HEK293 (cell line): ENCODE results near the gene KLC4.

Experiments used
- CTCF ChIA-PET: fragments of 350-600 bp; formaldehyde crosslinking; extraction: SDS; loops from one replicate; lab custom pipeline; 2021; ENCODE audit warnings: antibody characterized with exemption; lab: Yijun Ruan, JAX
- POLR2A ChIA-PET: fragments of 300-600 bp; formaldehyde crosslinking; extraction: SDS; loops from one replicate; lab custom pipeline; 2020; ENCODE audit warnings: antibody characterized with exemption, inconsistent platforms; lab: Yijun Ruan, JAX
- H3K27ac ChIP-seq: fragments of 200-500 bp; sonication (Bioruptor generic); 2 replicates; pipeline ENCODE4 v1.5.1; 2014; ENCODE audit warnings: low read depth, low read length, control low read depth, inconsistent platforms; ENCODE audit errors: extremely low read depth
- H3K36me3 ChIP-seq, 2 experiments: fragments of 200-500 bp in 1 of 2; sonication (Bioruptor generic) in 1 of 2; 1 replicate in 1 of 2; 2 replicates in 1 of 2; pipeline ENCODE4 v1.5.1; 2014 to 2017; ENCODE audit warnings: inconsistent platforms in 2 of 2, low read length in 2 of 2; ENCODE audit not compliant: control insufficient read depth in 2 of 2, insufficient read depth in 1 of 2
- H3K4me1 ChIP-seq: fragments of 200-500 bp; sonication (Bioruptor generic); 2 replicates; pipeline ENCODE4 v1.5.1; 2014; ENCODE audit warnings: mild to moderate bottlenecking, low read length, inconsistent platforms; ENCODE audit not compliant: control insufficient read depth, insufficient read depth
- H3K4me3 ChIP-seq: 2 replicates; pipeline ENCODE4 v1.5.1; 2011; ENCODE audit warnings: low read depth, mild to moderate bottlenecking, control low read depth, low read length, moderate library complexity
- H3K9me3 ChIP-seq: fragments of 200-500 bp; sonication (Bioruptor generic); 2 replicates; pipeline ENCODE4 v1.5.1; 2014; ENCODE audit warnings: low read depth, low read length, inconsistent platforms; ENCODE audit not compliant: control insufficient read depth, insufficient read depth
- SP7 ChIP-seq: fragments of 450-650 bp; formaldehyde crosslinking; IDR thresholded peaks from 2 replicates; pipeline ENCODE4 v1.5.1; 2016; ENCODE audit warnings: missing biosample characterization, missing genetic modification characterization
- ZBTB8A ChIP-seq: fragments of 450-650 bp; formaldehyde crosslinking; IDR thresholded peaks from 2 replicates; pipeline ENCODE4 v1.5.1; 2016; ENCODE audit warnings: missing biosample characterization, missing genetic modification characterization
- ZIC2 ChIP-seq: fragments of 450-650 bp; formaldehyde crosslinking; IDR thresholded peaks from 2 replicates; pipeline ENCODE4 v1.5.1; 2016; ENCODE audit warnings: missing biosample characterization, missing genetic modification characterization
- ZNF174 ChIP-seq: fragments of 450-650 bp; formaldehyde crosslinking; IDR thresholded peaks from 2 replicates; pipeline ENCODE4 v1.5.0; 2017; ENCODE audit warnings: missing biosample characterization, mild to moderate bottlenecking, missing genetic modification characterization
- ZNF202 ChIP-seq: fragments of 450-650 bp; formaldehyde crosslinking; IDR thresholded peaks from 2 replicates; pipeline ENCODE4 v1.5.1; 2016; ENCODE audit warnings: missing biosample characterization, missing genetic modification characterization, borderline replicate concordance
- ZNF664 ChIP-seq: fragments of 450-650 bp; formaldehyde crosslinking; IDR thresholded peaks from 2 replicates; pipeline ENCODE4 v1.5.1; 2016; ENCODE audit warnings: missing biosample characterization, missing genetic modification characterization
- ZNF768 ChIP-seq: fragments of 450-650 bp; formaldehyde crosslinking; IDR thresholded peaks from 2 replicates; pipeline ENCODE4 v1.5.1; 2018; ENCODE audit warnings: missing biosample characterization, mild to moderate bottlenecking, missing genetic modification characterization
- TF ChIP-seq, protein P1 (sequence below): fragments of 450-650 bp; formaldehyde crosslinking; IDR thresholded peaks from 2 replicates; pipeline ENCODE4 v1.5.1; 2016; ENCODE audit warnings: missing biosample characterization, missing genetic modification characterization
- TF ChIP-seq, protein P2 (sequence below): fragments of 450-650 bp; formaldehyde crosslinking; IDR thresholded peaks from 2 replicates; pipeline ENCODE4 v1.5.1; 2017; ENCODE audit warnings: missing biosample characterization, mild to moderate bottlenecking, missing genetic modification characterization, moderate library complexity
- TF ChIP-seq, protein P3 (sequence below): fragments of 450-650 bp; formaldehyde crosslinking; IDR thresholded peaks from 2 replicates; pipeline ENCODE4 v1.5.1; 2016; ENCODE audit warnings: missing biosample characterization, missing genetic modification characterization

Gene KLC4

DNA sequence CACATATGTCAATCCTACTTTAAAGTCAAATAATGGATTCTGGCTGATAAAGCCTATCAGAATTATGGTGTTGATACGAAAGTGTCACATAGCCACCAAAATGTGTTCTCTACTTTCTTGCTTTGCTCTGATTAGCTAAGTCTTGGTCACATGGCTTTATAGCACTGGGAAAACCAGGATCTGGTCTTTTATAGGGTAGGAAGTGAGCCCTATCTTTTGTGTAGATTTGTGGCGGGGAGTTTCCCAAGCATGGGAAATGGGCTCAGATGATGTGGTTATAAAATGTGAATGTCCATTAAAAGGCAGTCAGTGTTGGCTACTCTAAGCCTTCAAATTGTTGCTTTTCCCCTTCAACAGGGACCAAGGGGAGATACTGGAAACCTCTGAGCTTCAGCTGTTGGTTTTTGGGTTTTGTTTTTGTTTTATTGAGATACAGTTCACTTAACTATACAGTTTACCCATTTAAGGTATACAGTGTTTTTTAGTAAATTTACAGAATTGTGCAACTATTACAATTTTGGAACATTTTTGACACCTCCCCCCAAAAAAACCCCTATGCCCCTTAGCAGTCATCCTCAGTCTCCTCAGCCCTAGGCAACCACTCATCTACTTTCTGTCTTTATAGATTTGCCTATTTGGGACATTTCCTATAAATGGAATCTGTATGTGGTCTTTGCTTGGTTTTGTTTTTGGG lies 25.8 kb upstream of the KLC4 start:
- POLR2A ChIA-PET, result interaction anchor here (0.7 to 5.0 kb wide), 8 partner anchors 9 to 110 kb away, joined by 3 to 22 read pairs (median 8); partner anchors contain the start of genes CNPY3, CUL7, KLC4 and KLHDC3

DNA sequence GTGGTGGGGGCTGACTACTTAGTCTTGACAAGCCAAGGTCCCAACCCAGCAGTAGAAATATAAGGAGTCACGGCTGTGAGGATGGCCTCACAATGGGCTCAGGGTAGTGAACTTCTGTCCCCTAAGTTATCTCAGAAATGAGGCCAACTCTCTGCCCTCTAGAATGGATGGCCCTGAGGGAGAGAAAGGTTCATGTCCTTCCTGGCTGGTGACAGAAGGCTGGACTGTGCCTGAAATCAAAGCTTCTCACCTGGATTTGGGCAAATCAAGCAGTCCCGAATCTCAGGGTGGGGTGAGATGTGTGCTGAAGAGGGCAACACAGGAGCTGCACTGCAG lies 25.3 kb upstream of the KLC4 start:
- Histone ChIP-seq H3K9me3 (no peaks in the 10 kb centered on the region), H3K4me1 (no peaks in the 10 kb centered on the region), H3K27ac (no peak overlapping the region)
- TF ChIP-seq ZNF174 (tag by site-specific recombination), result no peak
- TF ChIP-seq ZNF768 (tag by site-specific recombination), result no peak
- TF ChIP-seq, all 188 proteins: peak for 0
- H3K4me3 ChIP-seq, result no peak overlapping the region
- ChIA-PET POLR2A (interaction anchor here (2.0 to 5.0 kb wide), 3 partner anchors 10 to 25 kb away, joined by 5 to 22 read pairs (median 13); partner anchors contain the start of genes KLC4, MRPL2 and RRP36), CTCF (interaction anchor here (1.5 kb wide), 1 partner anchor 110 kb away, joined by 7 read pairs; no protein-coding TSS in a partner anchor)
- H3K36me3 ChIP-seq, result peaks cover 50 to 78% of the 10 kb centered on the region in 2 experiments

More for the DNA sequence above, 25.8 kb upstream of the KLC4 start:
- Histone ChIP-seq H3K4me1 (no peaks in the 10 kb centered on the region), H3K27ac (no peak overlapping the region), H3K9me3 (no peaks in the 10 kb centered on the region), H3K36me3 (peaks cover 56 to 78% of the 10 kb centered on the region in 2 experiments), H3K4me3 (no peak overlapping the region)
- TF ChIP-seq ZNF202 (tag by site-specific recombination), result no peak
- TF ChIP-seq ZNF664 (tag by site-specific recombination), result peak; percentile 89
- TF ChIP-seq, protein P1, sequence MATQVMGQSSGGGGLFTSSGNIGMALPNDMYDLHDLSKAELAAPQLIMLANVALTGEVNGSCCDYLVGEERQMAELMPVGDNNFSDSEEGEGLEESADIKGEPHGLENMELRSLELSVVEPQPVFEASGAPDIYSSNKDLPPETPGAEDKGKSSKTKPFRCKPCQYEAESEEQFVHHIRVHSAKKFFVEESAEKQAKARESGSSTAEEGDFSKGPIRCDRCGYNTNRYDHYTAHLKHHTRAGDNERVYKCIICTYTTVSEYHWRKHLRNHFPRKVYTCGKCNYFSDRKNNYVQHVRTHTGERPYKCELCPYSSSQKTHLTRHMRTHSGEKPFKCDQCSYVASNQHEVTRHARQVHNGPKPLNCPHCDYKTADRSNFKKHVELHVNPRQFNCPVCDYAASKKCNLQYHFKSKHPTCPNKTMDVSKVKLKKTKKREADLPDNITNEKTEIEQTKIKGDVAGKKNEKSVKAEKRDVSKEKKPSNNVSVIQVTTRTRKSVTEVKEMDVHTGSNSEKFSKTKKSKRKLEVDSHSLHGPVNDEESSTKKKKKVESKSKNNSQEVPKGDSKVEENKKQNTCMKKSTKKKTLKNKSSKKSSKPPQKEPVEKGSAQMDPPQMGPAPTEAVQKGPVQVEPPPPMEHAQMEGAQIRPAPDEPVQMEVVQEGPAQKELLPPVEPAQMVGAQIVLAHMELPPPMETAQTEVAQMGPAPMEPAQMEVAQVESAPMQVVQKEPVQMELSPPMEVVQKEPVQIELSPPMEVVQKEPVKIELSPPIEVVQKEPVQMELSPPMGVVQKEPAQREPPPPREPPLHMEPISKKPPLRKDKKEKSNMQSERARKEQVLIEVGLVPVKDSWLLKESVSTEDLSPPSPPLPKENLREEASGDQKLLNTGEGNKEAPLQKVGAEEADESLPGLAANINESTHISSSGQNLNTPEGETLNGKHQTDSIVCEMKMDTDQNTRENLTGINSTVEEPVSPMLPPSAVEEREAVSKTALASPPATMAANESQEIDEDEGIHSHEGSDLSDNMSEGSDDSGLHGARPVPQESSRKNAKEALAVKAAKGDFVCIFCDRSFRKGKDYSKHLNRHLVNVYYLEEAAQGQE (tag by site-specific recombination), result no peak
- no peak for TF ChIP-seq SP7
- CTCF ChIA-PET, result interaction anchor here (1.2 to 1.5 kb wide), 3 partner anchors 110 to 132 kb away, joined by 3 to 7 read pairs (median 4); no protein-coding TSS in a partner anchor

DNA sequence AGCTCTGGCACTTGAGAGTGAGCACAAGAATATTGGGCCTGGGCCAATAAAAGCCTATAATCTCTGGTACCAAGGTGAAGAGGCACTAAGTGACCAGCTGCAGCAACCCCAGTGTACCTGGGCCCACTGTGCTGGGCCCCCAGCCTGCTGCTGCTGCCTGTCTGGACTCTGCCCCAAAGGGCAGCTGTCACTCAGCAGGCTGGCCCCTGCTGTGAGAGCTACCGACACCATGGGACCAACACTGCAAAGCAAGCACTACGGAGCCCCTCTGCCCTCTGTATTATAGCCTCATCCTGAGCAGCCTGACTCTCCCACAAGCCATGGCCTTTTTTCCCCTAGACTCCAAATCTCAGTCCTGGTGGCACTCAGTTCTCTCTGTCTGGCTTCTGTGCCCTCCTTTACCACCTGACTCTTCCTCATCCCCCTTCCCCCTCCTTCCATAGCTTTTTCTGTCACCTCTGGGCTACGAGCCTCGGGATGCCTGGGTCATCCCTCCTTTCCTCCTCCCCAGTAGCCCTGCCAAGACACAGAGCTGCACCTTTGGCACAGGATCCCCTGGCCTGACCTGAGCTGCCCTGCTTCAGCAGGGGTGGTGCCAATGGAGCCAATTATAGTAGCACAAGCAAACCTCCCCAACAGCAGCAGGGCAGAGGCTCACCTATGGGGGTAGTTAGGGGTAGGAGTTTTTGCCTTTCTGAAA lies 23.8 kb upstream of the KLC4 start:
- no peak overlapping the region for H3K4me3 ChIP-seq
- ChIA-PET POLR2A (interaction anchor here (0.6 to 5.0 kb wide), 7 partner anchors 10 to 41 kb away, joined by 3 to 22 read pairs (median 4); partner anchors contain the start of genes CUL7, KLC4, KLHDC3 and MEA1), CTCF (interaction anchor here (0.6 to 1.4 kb wide), 4 partner anchors 10 to 108 kb away, joined by 3 to 4 read pairs (median 3); no protein-coding TSS in a partner anchor)
- H3K36me3 ChIP-seq, result peaks cover 41 to 79% of the 10 kb centered on the region in 2 experiments
- TF ChIP-seq, protein P2, sequence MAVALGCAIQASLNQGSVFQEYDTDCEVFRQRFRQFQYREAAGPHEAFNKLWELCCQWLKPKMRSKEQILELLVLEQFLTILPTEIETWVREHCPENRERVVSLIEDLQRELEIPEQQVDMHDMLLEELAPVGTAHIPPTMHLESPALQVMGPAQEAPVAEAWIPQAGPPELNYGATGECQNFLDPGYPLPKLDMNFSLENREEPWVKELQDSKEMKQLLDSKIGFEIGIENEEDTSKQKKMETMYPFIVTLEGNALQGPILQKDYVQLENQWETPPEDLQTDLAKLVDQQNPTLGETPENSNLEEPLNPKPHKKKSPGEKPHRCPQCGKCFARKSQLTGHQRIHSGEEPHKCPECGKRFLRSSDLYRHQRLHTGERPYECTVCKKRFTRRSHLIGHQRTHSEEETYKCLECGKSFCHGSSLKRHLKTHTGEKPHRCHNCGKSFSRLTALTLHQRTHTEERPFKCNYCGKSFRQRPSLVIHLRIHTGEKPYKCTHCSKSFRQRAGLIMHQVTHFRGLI (tag by site-specific recombination), result no peak
- 0 out of 2 replicates have a peak, but pooled peaks have one; percentile 19 for TF ChIP-seq ZIC2 (tag by site-specific recombination)
- TF ChIP-seq, protein P3, sequence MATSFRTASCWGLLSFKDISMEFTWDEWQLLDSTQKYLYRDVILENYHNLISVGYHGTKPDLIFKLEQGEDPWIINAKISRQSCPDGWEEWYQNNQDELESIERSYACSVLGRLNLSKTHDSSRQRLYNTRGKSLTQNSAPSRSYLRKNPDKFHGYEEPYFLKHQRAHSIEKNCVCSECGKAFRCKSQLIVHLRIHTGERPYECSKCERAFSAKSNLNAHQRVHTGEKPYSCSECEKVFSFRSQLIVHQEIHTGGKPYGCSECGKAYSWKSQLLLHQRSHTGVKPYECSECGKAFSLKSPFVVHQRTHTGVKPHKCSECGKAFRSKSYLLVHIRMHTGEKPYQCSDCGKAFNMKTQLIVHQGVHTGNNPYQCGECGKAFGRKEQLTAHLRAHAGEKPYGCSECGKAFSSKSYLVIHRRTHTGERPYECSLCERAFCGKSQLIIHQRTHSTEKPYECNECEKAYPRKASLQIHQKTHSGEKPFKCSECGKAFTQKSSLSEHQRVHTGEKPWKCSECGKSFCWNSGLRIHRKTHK (tag by site-specific recombination), result no peak
- no peak for TF ChIP-seq ZBTB8A
- H3K4me1 ChIP-seq, result no peaks in the 10 kb centered on the region
- 0 out of 2 replicates have a peak overlapping the region, but pooled peaks have one; percentile 37 for H3K27ac ChIP-seq
- H3K9me3 ChIP-seq, result no peaks in the 10 kb centered on the region
